D341Med (cell line): ENCODE results near the gene SLC49A3.
"Not testable (repeated sequence)": the region's sequence is repeated elsewhere in the genome, so short reads cannot be mapped to it uniquely, and the experiment has no call there.

Experiments
- DNase-seq: peaks from one replicate; pipeline ENCODE4 v3.0.0; 2012; ENCODE audit warnings: low spot score

The SLC49A3 gene

GRCh38 chr4:703336-704197 is 14.6 kb upstream of the SLC49A3 start:
- DNase-seq: no peak

GRCh38 chr4:702618-703048 is 13.7 kb upstream of the SLC49A3 start:
- DNase-seq: no peak

GRCh38 chr4:700587-701264 is 11.8 kb upstream of the SLC49A3 start:
- DNase-seq: no peak

GRCh38 chr4:699816-700580 is 11.0 kb upstream of the SLC49A3 start:
- no peak for DNase-seq

GRCh38 chr4:694341-694940 is 5.5 kb upstream of the SLC49A3 start:
- DNase-seq: not testable (repeated sequence)

GRCh38 chr4:692771-693554 is 4.0 kb upstream of the SLC49A3 start:
- DNase-seq: no peak

GRCh38 chr4:689723-690122 is 772 bp upstream of the SLC49A3 start:
- no peak for DNase-seq

GRCh38 chr4:687971-688853 is 739 bp downstream of the SLC49A3 start:
- no peak for DNase-seq

- DNase-seq: no peak
These were observed 1.6 kb downstream of the SLC49A3 start for GRCh38 chr4:687048-687970.

GRCh38 chr4:686413-687040 is 2.4 kb downstream of the SLC49A3 start:
- no peak for DNase-seq

GRCh38 chr4:685679-686412 is 3.1 kb downstream of the SLC49A3 start:
- no peak for DNase-seq

- no peak for DNase-seq
These were observed 4.2 kb downstream of the SLC49A3 start for GRCh38 chr4:684623-685327.

- DNase-seq: peak; percentile 86
These were observed 4.8 kb downstream of the SLC49A3 start for GRCh38 chr4:683982-684622.

GRCh38 chr4:683247-683897 is 5.6 kb downstream of the SLC49A3 start:
- DNase-seq: no peak

GRCh38 chr4:682490-683172 is 6.3 kb downstream of the SLC49A3 start:
- no peak for DNase-seq
